Retina (tissue), 1 donor: Measurements from ENCODE around the gene ZBED6.
A peak's percentile ranks its signal among the peaks of the same experiment; 100 is the strongest.
"Not testable (repeated sequence)": the region's sequence is repeated elsewhere in the genome, so short reads cannot be mapped to it uniquely, and the experiment has no call there.

Experiments used
- DNase-seq: peaks from one replicate; pipeline ENCODE4 v3.0.0-alpha.2; 2016

Gene ZBED6

GRCh38 chr1:203778789-203779188, 16.6 kb upstream of the ZBED6 start:
- no peak for DNase-seq

GRCh38 chr1:203781962-203782361, 13.5 kb upstream of the ZBED6 start:
- DNase-seq, result no peak

- DNase-seq, result no peak
Observed at GRCh38 chr1:203789966-203790365, 5.5 kb upstream of the ZBED6 start.

GRCh38 chr1:203791498-203791897, 3.9 kb upstream of the ZBED6 start:
- no peak for DNase-seq

- no peak for DNase-seq
Observed at GRCh38 chr1:203792486-203792885, 2.9 kb upstream of the ZBED6 start.

GRCh38 chr1:203793561-203793960, 1.9 kb upstream of the ZBED6 start:
- not testable (repeated sequence) for DNase-seq

GRCh38 chr1:203794764-203795440, 521 bp upstream of the ZBED6 start:
- DNase-seq, result no peak

- peak; percentile 61 for DNase-seq
Observed at GRCh38 chr1:203796236-203796605, 798 bp downstream of the ZBED6 start.

- DNase-seq, result no peak
Observed at GRCh38 chr1:203797216-203797615, 1.8 kb downstream of the ZBED6 start.

- DNase-seq, result no peak
Observed at GRCh38 chr1:203797948-203798655, 2.7 kb downstream of the ZBED6 start.

- no peak for DNase-seq
Observed at GRCh38 chr1:203799157-203799556, 3.7 kb downstream of the ZBED6 start.

- no peak for DNase-seq
Observed at GRCh38 chr1:203799971-203800370, 4.5 kb downstream of the ZBED6 start.

GRCh38 chr1:203805689-203806088, 10.3 kb downstream of the ZBED6 start:
- DNase-seq, result no peak

- DNase-seq, result no peak
Observed at GRCh38 chr1:203807196-203807595, 11.8 kb downstream of the ZBED6 start.

GRCh38 chr1:203813581-203814341, 18.3 kb downstream of the ZBED6 start:
- no peak for DNase-seq

- DNase-seq, result no peak
Observed at GRCh38 chr1:203818399-203818798, 23.0 kb downstream of the ZBED6 start.

- no peak for DNase-seq
Observed at GRCh38 chr1:203823306-203823705, 27.9 kb downstream of the ZBED6 start.

GRCh38 chr1:203826175-203826574, 30.8 kb downstream of the ZBED6 start:
- DNase-seq, result no peak

GRCh38 chr1:203828002-203828401, 32.6 kb downstream of the ZBED6 start:
- no peak for DNase-seq

GRCh38 chr1:203828503-203828902, 33.1 kb downstream of the ZBED6 start:
- no peak for DNase-seq

- not testable (repeated sequence) for DNase-seq
Observed at GRCh38 chr1:203829247-203829646, 33.8 kb downstream of the ZBED6 start.

- DNase-seq, result no peak
Observed at GRCh38 chr1:203835476-203835875, 40.1 kb downstream of the ZBED6 start.

GRCh38 chr1:203839081-203839480, 43.7 kb downstream of the ZBED6 start:
- no peak for DNase-seq
